K562 (cell line): ENCODE measurements around the gene ZNF385C. TPM values are rescaled to one million over a fixed set of nuclear protein-coding genes. Genes with fewer than 3 reads are reported as not detected.

Experiments
- BRCA1 ChIP-seq, 2 experiments: fragments of 450-650 bp in 1 of 2; sonication (generic) in 1 of 2; formaldehyde crosslinking in 1 of 2; IDR thresholded peaks; 2 replicates each; pipeline versions ENCODE4 v1.5.0 to v1.6.1; 2017 to 2020; ENCODE audit warnings: mild to moderate bottlenecking in 1 of 2, missing genetic modification reagents in 1 of 2
- FOXK2 ChIP-seq, 2 experiments: fragments of 450-650 bp; IDR thresholded peaks in 1 of 2; conservative IDR thresholded peaks in 1 of 2; 2 replicates each; pipeline ENCODE4 v1.6.1; 2016; ENCODE audit warnings: low read depth in 2 of 2, mild to moderate bottlenecking in 1 of 2
- HEY1 ChIP-seq: fragments of 250-450 bp; sonication (Bioruptor Pico); IDR thresholded peaks from 2 replicates; pipeline ENCODE4 v1.5.0; 2020; ENCODE audit warnings: mild to moderate bottlenecking, moderate library complexity, borderline replicate concordance
- NONO ChIP-seq, 2 experiments: fragments of 200-400 bp in 1 of 2; fragments of 450-650 bp in 1 of 2; formaldehyde crosslinking in 1 of 2; IDR thresholded peaks; 2 replicates each; pipeline ENCODE4 v1.6.1; 2017; ENCODE audit warnings: low read depth in 2 of 2, mild to moderate bottlenecking in 2 of 2, moderate library complexity in 2 of 2, low read length in 1 of 2
- RERE ChIP-seq: sonication (generic); formaldehyde crosslinking; IDR thresholded peaks from 2 replicates; pipeline ENCODE4 v1.8.0; 2023; ENCODE audit warnings: missing genetic modification reagents, mild to moderate bottlenecking, borderline replicate concordance
- SFPQ ChIP-seq: fragments of 200-400 bp; formaldehyde crosslinking; IDR thresholded peaks from 2 replicates; pipeline ENCODE4 v1.6.1; 2017; ENCODE audit warnings: mild to moderate bottlenecking, low read depth, low read length, moderate library complexity
- SUPT5H ChIP-seq: fragments of 450-650 bp; IDR thresholded peaks from 2 replicates; pipeline ENCODE4 v1.6.1; 2016
- WHSC1 ChIP-seq: IDR thresholded peaks from one replicate; pipeline ENCODE4 v1.6.1; 2012; ENCODE audit warnings: low read length, control low read depth, inconsistent platforms
- ZNF431 ChIP-seq: sonication (generic); formaldehyde crosslinking; IDR thresholded peaks from 2 replicates; pipeline ENCODE4 v1.8.0; 2022; ENCODE audit warnings: mild to moderate bottlenecking, missing genetic modification reagents
- ZNF518B ChIP-seq: fragments of 250-450 bp; sonication (Bioruptor Pico); IDR thresholded peaks from 2 replicates; pipeline ENCODE4 v1.5.0; 2021; ENCODE audit warnings: mild to moderate bottlenecking, moderate library complexity
- ZSCAN32 ChIP-seq: fragments of 450-650 bp; formaldehyde crosslinking; IDR thresholded peaks from 2 replicates; pipeline ENCODE4 v1.4.0; 2020; ENCODE audit warnings: mild to moderate bottlenecking, moderate library complexity
- polyA plus RNA-seq, 8 experiments: library from polyadenylated mRNA; depleted of rRNA in 4 of 8; stranded (reverse) in 5 of 8; unstranded in 3 of 8; fragments of >200 nt; fragmentation: Nextera tagmentation in 2 of 8; fragmentation: Illumina TruSeq in 1 of 8; extraction: Ambion mirVana in 2 of 8; extraction: Trizol in 1 of 8; gene quantifications; 2 replicates each; pipeline versions ENCODE4 v1.2.1 to v1.2.3, GENCODE V29; 2011 to 2014; ENCODE audit warnings: inconsistent platforms in 1 of 8, missing spikeins in 1 of 8
- total RNA-seq, 7 experiments: library from RNA; depleted of rRNA in 6 of 7; stranded (reverse); fragments of >200 nt in 6 of 7; fragmentation: Illumina TruSeq in 2 of 7; extraction: Trizol in 2 of 7; gene quantifications; 2 replicates each; pipeline versions ENCODE4 v1.2.1 to v1.2.3, GENCODE V29; 2011 to 2021; ENCODE audit warnings: low replicate concordance in 1 of 7

Gene ZNF385C
- total and polyA plus RNA-seq, 9 of the 15 experiments (the other 6 are each of a cell fraction or from before 2014, with no cell fraction given), result 0.03 to 0.35 (median 0.18) TPM; not detected in 1

DNA sequence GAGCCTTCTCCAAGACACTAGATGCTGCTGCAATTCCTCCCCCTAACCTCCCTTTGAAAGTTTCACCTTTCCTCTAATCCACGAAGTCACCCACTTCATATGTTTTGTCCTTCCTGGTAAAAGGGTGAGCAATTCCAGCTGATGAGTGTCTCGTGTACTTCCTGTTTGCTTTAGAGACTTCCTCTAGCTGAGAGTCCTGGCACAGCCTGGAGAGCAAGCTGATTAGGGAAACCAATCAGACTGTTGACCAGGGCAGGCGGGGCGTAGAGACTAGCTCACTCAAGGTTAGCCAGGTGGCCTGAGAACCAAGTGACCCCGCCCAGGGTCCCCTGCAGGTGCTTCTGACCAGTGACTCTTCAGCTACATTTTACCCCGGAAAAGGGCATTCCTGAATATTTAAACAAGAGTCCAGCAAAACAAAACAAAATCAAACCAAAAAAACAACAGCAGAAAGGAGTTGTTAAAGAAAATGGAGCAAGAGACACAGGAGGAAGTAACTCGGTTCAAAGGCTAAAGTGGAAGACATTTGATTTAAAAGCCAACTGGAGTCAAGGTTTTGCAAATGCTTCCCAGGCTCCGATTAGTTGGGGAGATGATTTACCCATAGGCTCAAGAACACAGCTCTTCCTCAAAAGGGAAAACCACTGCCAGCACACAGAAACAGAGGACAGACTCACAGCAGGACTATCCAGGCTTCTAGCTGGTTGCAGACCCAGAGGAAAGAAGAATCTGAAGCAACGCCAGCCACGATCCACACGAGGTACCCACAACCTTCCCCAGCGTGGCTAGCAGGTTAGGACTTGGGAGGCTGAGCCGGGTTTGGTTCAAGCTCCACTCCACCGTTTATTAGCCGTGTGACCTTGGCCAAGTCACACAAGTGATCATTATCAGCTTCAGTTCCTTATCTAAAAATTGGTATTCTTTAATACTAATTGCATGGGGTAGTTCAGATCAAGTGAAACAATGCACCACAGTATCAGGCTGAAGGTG is 37.7 kb upstream of the ZNF385C start (continued):
- TF ChIP-seq RERE (no peak), FOXK2 (conservative IDR thresholded peaks at IDR 0.05 in 1 of 2, IDR thresholded peaks at IDR 0.05 in 1 of 2; ENCODE audit: low read depth in 2 of 2) (0 out of 4 replicates have a peak, but pooled peaks of 1 of the 2 experiments have one; percentile 12), ZSCAN32 (no peak), BRCA1 (IDR thresholded peaks at IDR 0.05) (no peak), BRCA1 (CRISPR knock-in tag; IDR thresholded peaks at IDR 0.05) (no peak), HEY1 (CRISPR knock-in tag) (no peak), SUPT5H (no peak), ZNF518B (no peak), WHSC1 (no peak), NONO (IDR thresholded peaks at IDR 0.05; ENCODE audit: low read depth in 2 of 2, low read length in 1 of 2) (no peak), SFPQ (no peak), ZNF431 (no peak)
- TF ChIP-seq, all 486 proteins: peak for 17
